ENCODE measurements around the gene FBXO24. TPM values are rescaled to one million over a fixed set of nuclear protein-coding genes. Genes with fewer than 3 reads are reported as not detected.
"Not testable (repeated sequence)": the region's sequence is repeated elsewhere in the genome, so short reads cannot be mapped to it uniquely, and the experiment has no call there.

Gene FBXO24
- total and polyA plus RNA-seq, 4 donors, result 0.25 to 1.3 (median 0.33) TPM

- peak overlapping the region in 1 of 2 donors; percentile 1 for H3K9ac ChIP-seq (ENCODE audit: insufficient read depth in 1 of 2, low read length in 2 of 2)
- peaks cover 0 to 6% (median 3%) of the 10 kb centered on the region in 4 donors for H3K36me3 ChIP-seq (ENCODE audit: control insufficient read depth in 4 of 4, insufficient read depth in 4 of 4, low read length in 4 of 4)
- ATAC-seq (ENCODE audit: insufficient read depth, low FRiP score), result peak; percentile 55
- H3K4me3 ChIP-seq, result no peak overlapping the region
- H3K9me3 ChIP-seq (ENCODE audit: control insufficient read depth in 4 of 4, insufficient read depth in 3 of 4, low read length in 3 of 4), result no peaks in the 10 kb centered on the region
- no peaks in the 10 kb centered on the region for H3K27me3 ChIP-seq (ENCODE audit: control insufficient read depth in 3 of 3, insufficient read depth in 3 of 3, low read length in 2 of 3)
- peak in 2 of 3 donors; percentile 51 to 68 for DNase-seq
- peak overlapping the region; percentile 92 to 95 for H3K27ac ChIP-seq (ENCODE audit: low read depth in 1 of 2, low read length in 1 of 2)
- TF ChIP-seq CTCF (IDR thresholded peaks at IDR 0.05; ENCODE audit: control extremely low read depth, extremely low read depth), result no peak
- H3K4me1 ChIP-seq (ENCODE audit: control insufficient read depth in 5 of 5, insufficient read depth in 5 of 5, low read length in 5 of 5), result peaks cover 0 to 39% (median 24%) of the 10 kb centered on the region in 5 donors
- 49 to 66% methylated on average over 10 of the region's 10 CpGs for WGBS, 2 donors
These were observed 39.8 kb upstream of the FBXO24 start for GRCh38 chr7:100546129-100546925.

GRCh38 chr7:100546926-100547800, 39.0 kb upstream of the FBXO24 start:
- H3K9ac ChIP-seq (ENCODE audit: insufficient read depth in 1 of 2, low read length in 2 of 2), result peak overlapping the region in 1 of 2 donors; percentile 1
- peaks cover 0 to 39% (median 24%) of the 10 kb centered on the region in 5 donors for H3K4me1 ChIP-seq (ENCODE audit: control insufficient read depth in 5 of 5, insufficient read depth in 5 of 5, low read length in 5 of 5)
- no peak overlapping the region for H3K4me3 ChIP-seq
- ATAC-seq (ENCODE audit: insufficient read depth, low FRiP score) (no peak), DNase-seq (no peak)
- H3K27ac ChIP-seq (ENCODE audit: low read depth in 1 of 2, low read length in 1 of 2), result peak overlapping the region; percentile 92 to 95
- WGBS, 2 donors, result 61 to 79% methylated on average over 9 of the region's 9 CpGs
- H3K36me3 ChIP-seq (ENCODE audit: control insufficient read depth in 4 of 4, insufficient read depth in 4 of 4, low read length in 4 of 4), result peaks cover 0 to 6% (median 4%) of the 10 kb centered on the region in 4 donors
- no peaks in the 10 kb centered on the region for H3K9me3 ChIP-seq (ENCODE audit: control insufficient read depth in 4 of 4, insufficient read depth in 3 of 4, low read length in 3 of 4)
- no peaks in the 10 kb centered on the region for H3K27me3 ChIP-seq (ENCODE audit: control insufficient read depth in 3 of 3, insufficient read depth in 3 of 3, low read length in 2 of 3)
- no peak for TF ChIP-seq CTCF (IDR thresholded peaks at IDR 0.05; ENCODE audit: control extremely low read depth, extremely low read depth)

GRCh38 chr7:100547872-100548271, 38.3 kb upstream of the FBXO24 start:
- Histone ChIP-seq H3K4me3 (no peak overlapping the region), H3K36me3 (ENCODE audit: control insufficient read depth in 4 of 4, insufficient read depth in 4 of 4, low read length in 4 of 4) (peaks cover 0 to 10% (median 7%) of the 10 kb centered on the region in 4 donors), H3K27ac (ENCODE audit: low read depth in 1 of 2, low read length in 1 of 2) (peak overlapping the region; percentile 73 to 95), H3K27me3 (ENCODE audit: control insufficient read depth in 3 of 3, insufficient read depth in 3 of 3, low read length in 2 of 3) (no peaks in the 10 kb centered on the region), H3K9me3 (ENCODE audit: control insufficient read depth in 4 of 4, insufficient read depth in 3 of 4, low read length in 3 of 4) (no peaks in the 10 kb centered on the region), H3K9ac (ENCODE audit: insufficient read depth in 1 of 2, low read length in 2 of 2) (no peak overlapping the region), H3K4me1 (ENCODE audit: control insufficient read depth in 5 of 5, insufficient read depth in 5 of 5, low read length in 5 of 5) (peaks cover 0 to 39% (median 24%) of the 10 kb centered on the region in 5 donors)
- ATAC-seq (ENCODE audit: insufficient read depth, low FRiP score), result no peak
- TF ChIP-seq CTCF (IDR thresholded peaks at IDR 0.05; ENCODE audit: control extremely low read depth, extremely low read depth), result no peak
- peak; percentile 28 to 69 (median 59) for DNase-seq
- WGBS, 2 donors, result 12 to 13% methylated on average over 2 of the region's 2 CpGs

GRCh38 chr7:100548446-100548845, 37.7 kb upstream of the FBXO24 start:
- peaks cover 0 to 12% (median 8%) of the 10 kb centered on the region in 4 donors for H3K36me3 ChIP-seq (ENCODE audit: control insufficient read depth in 4 of 4, insufficient read depth in 4 of 4, low read length in 4 of 4)
- H3K4me1 ChIP-seq (ENCODE audit: control insufficient read depth in 5 of 5, insufficient read depth in 5 of 5, low read length in 5 of 5), result peaks cover 0 to 39% (median 24%) of the 10 kb centered on the region in 5 donors
- 73 to 81% methylated on average over 5 of the region's 5 CpGs for WGBS, 2 donors
- H3K9ac ChIP-seq (ENCODE audit: insufficient read depth in 1 of 2, low read length in 2 of 2); H3K27me3 ChIP-seq (ENCODE audit: control insufficient read depth in 3 of 3, insufficient read depth in 3 of 3, low read length in 2 of 3); DNase-seq; H3K4me3 ChIP-seq; ATAC-seq (ENCODE audit: insufficient read depth, low FRiP score); H3K9me3 ChIP-seq (ENCODE audit: control insufficient read depth in 4 of 4, insufficient read depth in 3 of 4, low read length in 3 of 4): not testable (repeated sequence)
- peak overlapping the region; percentile 58 to 95 for H3K27ac ChIP-seq (ENCODE audit: low read depth in 1 of 2, low read length in 1 of 2)

All from lung (tissue), 12 donors.